T-helper 9 cell (primary cell): ENCODE measurements around the gene APOLD1.
"Not testable (repeated sequence)": the region's sequence is repeated elsewhere in the genome, so short reads cannot be mapped to it uniquely, and the experiment has no call there.

Source experiments
- DNase-seq: peaks from one replicate; pipeline ENCODE4 v3.0.0-alpha.2; 2020
- total RNA-seq, 2 donors: gene quantifications; one replicate each; lab custom pipeline; 2026; lab: John Stamatoyannopoulos, UW

Gene APOLD1
- 3.4 to 4.3 reads per million in 2 donors for total RNA-seq

DNA sequence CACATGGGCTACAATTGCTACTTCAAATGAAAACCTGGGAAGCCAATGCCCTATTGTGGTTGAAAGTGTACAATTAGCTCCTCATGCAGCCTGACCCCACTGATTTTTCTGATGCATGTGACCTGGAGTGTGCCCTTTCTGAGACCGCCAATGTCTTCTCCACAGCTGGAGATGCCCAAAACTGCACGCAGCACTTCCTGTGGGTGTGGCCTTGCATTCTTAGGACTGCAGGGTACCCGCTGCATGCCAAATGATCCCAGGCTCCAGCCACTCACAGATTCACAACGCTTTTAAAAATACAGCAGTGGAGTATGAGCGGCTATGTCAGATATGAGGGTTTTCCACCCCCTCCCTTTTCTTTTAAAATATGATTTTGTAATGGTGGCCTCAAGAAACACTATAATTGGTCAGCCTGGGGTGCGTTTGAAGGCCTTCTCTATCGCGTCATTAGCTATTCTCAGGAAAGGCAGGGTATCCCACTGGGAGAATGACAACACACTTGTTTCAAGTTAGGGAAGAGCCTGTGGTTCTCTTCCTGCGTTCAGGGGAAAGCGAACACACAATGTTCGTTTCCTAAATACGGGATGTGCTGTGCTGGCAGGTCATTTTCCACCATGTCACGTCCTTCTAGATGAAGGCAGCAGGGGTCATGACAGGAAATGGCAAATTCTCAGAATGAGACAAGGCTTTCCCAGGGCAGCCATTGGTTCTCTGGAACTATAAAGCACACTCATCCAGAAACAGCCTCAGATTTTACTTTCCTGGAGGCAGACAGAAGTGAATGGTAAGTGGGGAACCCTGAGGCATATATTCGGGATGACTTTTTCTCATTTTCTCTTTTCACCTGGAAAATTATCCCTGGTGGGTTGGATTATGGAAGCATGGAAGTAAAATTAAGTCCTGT, at the start of gene APOLD1:
TSS of gene APOLD1 (plus strand) at position 749 of the 904 bp plus-strand sequence. CDS start at position 782, 33 bp downstream.
- DNase-seq = no peak

DNA sequence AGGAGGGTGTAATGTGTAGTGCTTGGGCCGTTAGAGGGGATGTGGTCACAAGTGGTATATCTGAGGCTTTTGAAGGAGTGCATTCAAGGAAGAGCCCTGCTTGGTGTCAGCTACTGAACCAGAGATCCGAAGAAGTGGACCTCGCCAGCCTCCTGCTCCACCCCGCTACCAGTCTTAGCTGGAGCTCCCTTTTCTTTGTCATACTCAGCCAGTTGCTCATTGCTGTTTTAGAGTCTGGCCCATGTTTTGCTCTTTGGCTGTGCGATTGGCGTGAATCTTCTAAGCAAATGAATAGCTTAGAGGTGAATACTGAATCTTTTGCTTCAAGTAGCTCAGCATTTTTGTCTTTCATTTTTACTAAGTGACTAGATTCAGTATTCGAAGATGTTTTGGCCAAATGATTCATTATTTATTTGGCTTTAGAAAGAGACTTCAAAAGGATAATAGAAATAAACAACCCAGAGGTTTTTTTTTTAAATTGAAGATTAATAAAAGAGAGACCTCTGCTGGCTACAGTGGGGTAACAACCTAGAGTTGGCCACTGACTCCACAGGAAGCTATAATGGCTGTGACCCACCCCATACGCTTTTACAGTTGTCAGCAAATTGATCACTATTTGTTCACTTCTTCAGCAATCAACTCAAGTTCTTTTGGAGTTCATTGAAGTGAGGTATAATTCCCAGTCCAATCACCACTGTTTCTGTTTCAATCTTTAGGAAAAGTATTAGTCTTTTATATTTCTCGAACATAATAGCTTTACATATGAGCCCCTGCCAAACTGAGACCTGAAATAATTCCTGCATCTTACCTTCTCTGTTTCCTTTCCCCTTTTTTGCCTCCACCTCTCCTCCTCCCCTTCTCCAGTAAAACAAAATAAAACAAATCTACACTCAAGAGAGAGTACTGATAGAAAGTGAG, 48.4 kb upstream of the APOLD1 start:
- DNase-seq = peak; percentile 21

- not testable (repeated sequence) for DNase-seq
Measured at GRCh38 chr12:12738152-12738551, 47.3 kb upstream of the APOLD1 start.

GRCh38 chr12:12741660-12742059, 43.8 kb upstream of the APOLD1 start:
- no peak for DNase-seq

- DNase-seq = no peak
Measured at GRCh38 chr12:12744546-12745305, 40.7 kb upstream of the APOLD1 start.

- no peak for DNase-seq
Measured at GRCh38 chr12:12745576-12746211, 39.8 kb upstream of the APOLD1 start.

- no peak for DNase-seq
Measured at GRCh38 chr12:12747278-12747677, 38.2 kb upstream of the APOLD1 start.

DNA sequence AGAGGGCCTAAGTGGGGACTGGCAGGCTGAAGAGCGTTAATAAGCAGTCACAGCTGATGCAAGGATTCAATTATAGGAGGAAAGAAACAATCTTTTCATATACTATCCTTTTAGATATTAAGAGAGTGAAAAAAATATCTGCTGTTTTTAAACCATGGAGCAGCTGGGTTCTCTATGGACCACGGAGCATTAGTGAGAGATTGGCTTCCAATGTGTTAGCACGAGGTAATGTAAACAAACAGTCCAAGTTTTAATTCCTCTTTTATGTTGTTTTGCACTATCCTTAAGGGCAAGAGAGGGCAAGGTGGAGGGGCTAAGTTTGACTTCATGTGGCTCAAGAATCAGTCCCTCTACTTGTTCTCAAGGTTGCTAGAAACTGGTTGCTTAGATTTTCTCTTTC, 37.4 kb upstream of the APOLD1 start:
- no peak for DNase-seq

- no peak for DNase-seq
Measured at GRCh38 chr12:12749433-12749832, 36.0 kb upstream of the APOLD1 start.

DNA sequence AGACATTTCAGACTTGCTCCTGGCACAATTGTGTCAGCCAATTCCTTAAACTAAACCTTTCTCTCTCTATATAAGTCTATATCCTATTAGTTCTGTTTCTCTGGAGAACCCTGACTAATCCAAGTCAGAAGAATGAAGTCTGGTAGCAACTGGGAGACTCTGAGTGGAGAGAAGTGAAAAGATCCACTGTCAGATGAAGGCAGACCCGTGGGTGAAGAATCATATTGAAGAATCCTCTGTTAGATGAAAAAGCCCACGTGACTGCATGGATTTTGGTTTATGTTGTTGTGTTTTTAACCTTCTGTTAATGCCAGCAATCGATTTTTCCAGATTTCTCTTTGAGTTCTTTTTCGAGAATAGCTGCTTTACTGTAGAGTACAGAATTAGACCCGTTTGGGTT, 29.5 kb upstream of the APOLD1 start:
- DNase-seq = no peak

GRCh38 chr12:12757121-12757520, 28.3 kb upstream of the APOLD1 start:
- DNase-seq = no peak

- no peak for DNase-seq
Measured at GRCh38 chr12:12759234-12759915, 26.1 kb upstream of the APOLD1 start.

GRCh38 chr12:12764824-12765223, 20.6 kb upstream of the APOLD1 start:
- no peak for DNase-seq

DNA sequence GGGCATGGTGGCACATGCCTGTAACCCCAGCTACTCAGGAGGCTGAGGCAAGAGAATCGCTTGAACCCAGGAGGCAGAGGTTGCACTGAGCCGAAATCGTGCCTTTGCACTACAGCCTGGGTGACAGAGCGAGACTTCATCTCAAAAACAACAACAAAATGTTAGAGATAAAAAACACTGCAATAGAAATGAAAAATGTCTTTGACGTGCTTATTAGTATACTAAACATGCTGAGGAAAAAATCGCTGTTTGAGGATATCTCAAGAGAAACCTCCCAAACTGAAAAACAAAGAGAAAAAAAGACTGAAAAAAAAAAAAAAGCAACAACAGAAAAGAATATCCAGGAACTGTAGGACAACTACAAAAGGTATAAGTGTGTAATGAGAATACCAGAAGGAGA, 15.2 kb upstream of the APOLD1 start:
- no peak for DNase-seq

DNA sequence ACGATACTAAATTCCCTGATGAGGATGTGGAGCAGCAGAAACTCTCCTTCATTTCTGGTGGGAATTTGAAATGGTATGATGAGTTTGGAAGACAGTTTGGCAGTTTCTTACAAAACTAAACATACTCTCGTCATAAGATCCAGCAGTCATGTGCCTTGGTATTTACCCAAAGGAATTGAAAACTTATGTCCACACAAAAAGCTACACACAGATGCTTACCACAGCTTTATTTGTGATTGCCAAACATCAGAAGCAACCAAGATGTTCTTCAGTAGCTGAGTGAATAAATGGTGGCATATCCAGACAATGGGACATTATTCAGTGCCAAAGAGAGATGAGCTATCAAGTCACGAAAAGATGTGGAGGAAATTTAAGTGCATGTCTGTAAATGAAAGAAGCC, 10.7 kb upstream of the APOLD1 start:
- no peak for DNase-seq

- no peak for DNase-seq
Measured at GRCh38 chr12:12776261-12776660, 9.2 kb upstream of the APOLD1 start.

DNA sequence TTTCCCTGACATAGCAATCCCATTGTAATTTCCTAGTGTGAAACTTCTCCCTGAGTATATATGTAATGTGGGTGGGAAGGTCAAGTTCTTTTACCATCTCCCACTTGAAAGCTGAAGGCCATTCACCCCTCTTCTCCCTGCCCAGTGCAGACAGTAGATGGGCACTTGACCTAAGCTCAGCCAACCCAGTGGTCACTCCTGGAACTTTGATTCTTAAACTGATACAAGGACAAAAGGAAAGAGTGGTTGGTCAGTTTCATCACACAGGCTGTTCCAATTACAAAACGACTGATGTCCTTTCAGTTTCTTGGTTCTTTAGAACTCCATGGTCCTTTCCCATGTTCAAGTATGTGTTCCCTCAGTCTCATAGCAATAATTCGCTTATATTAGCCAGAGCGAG, 8.4 kb upstream of the APOLD1 start:
- no peak for DNase-seq

DNA sequence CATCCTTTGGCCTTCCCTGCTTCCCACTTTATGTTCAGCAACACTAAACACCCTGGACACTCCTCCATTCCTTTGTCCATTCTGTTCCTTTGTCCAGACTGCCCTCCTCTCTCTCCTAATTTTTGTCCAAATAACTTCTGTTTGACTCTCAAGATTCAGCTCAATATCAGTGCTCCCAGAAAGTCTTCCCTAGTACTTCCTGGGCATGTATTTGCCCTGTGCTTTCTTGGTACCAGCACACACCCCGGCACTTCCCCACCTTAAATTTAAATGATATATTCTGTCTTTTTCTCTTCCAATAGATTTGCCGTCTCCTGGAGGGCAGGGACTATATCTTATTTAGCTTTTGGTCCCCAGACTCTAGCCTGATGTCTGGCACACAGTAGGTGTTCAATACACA, 6.5 kb upstream of the APOLD1 start:
- DNase-seq = no peak

DNA sequence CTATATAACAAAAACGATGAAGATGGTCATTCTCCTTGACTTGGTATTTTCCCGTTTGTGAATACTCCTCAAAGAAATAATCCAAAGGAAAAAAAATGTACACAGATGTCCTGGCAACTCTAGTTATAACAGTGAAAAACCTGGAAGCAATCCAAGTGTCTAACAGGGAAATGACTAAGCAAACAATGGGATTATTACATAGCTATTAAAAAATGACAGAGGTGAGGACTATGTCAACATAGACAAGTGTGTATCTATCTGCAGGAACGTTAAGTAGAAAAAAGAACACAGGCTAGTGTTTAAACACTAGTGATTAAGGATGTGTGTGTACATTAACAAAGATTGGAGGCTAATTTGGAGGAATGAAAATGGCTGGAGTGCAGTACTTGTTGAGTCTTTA, 5.9 kb upstream of the APOLD1 start:
- DNase-seq = no peak

DNA sequence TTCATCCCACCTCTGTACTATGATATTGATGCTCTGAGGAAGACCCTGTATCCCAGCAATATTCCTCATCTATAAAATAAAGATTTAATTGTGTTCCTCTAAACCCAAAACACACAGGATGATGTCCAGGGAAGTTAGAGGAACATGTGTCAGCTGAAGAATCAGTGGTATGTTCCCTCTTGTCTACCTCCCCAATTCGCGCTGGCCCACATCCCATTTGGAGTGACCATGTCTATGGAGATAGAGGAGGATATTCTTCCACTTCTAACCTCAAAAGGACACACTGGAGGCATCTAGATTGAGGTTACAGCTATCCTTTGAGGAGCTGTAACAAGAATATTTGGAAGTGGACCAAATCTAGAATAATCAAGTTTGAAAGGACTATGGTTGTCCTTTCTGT, 1.3 kb upstream of the APOLD1 start:
- DNase-seq = no peak

DNA sequence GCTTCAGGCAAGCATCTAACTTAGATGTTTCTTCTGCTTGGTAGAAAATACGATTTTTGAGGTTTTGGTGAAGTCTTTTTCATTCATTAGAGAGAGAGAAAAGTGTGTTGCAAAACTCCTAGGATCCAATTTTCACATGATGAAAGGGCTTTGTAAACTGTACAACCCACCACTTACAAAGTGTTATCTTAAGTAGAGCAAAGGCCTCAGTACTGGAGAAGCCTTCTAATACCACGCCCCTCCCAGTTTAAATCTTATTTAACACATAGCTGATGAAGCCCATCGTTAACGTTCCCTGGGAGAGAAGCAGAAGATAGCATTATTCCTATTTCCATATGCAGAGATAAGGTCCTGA, 869 bp downstream of the APOLD1 start:
- no peak for DNase-seq
